Measurements from ENCODE around the gene SLC6A7.

GRCh38 chr5:150249744-150250143 is 59.9 kb downstream of the SLC6A7 start:
- TF ChIP-seq EP300 (IDR thresholded peaks at IDR 0.05) = no peak
- no peak for TF ChIP-seq POLR2AphosphoS5 (IDR thresholded peaks at IDR 0.05)

Measured in sigmoid colon (tissue), 4 donors.